Thyroid gland (tissue), 4 donors: ENCODE measurements around the gene CAPN13. TPM values are rescaled to one million over a fixed set of nuclear protein-coding genes. Genes with fewer than 3 reads are reported as not detected.

Experiments used
- DNase-seq, 2 donors: peaks; one replicate each; pipeline ENCODE4 v3.0.0-alpha.2; 2019
- H3K27ac ChIP-seq, 3 donors: fragments of 200-600 bp; sonication (generic); 1 replicate in 2 of 3; 2 replicates in 1 of 3; pipeline ENCODE4 v1.5.1; 2016 to 2019; ENCODE audit warnings: mild to moderate bottlenecking in 1 of 3, moderate library complexity in 1 of 3
- H3K27me3 ChIP-seq: fragments of 200-600 bp; sonication (generic); one replicate; pipeline ENCODE4 v1.5.1; 2019
- H3K36me3 ChIP-seq, 2 donors: fragments of 200-600 bp; sonication (generic); one replicate each; pipeline ENCODE4 v1.5.1; 2016 to 2019
- H3K4me1 ChIP-seq, 2 donors: fragments of 200-600 bp; sonication (generic); one replicate each; pipeline ENCODE4 v1.5.1; 2017 to 2019
- H3K4me3 ChIP-seq, 3 donors: fragments of 200-600 bp; sonication (generic); replicated peaks in 1 of 3; 1 replicate in 2 of 3; 2 replicates in 1 of 3; pipeline ENCODE4 v1.5.1; 2016; ENCODE audit warnings: mild to moderate bottlenecking in 1 of 3
- H3K9me3 ChIP-seq: fragments of 200-600 bp; sonication (generic); one replicate; pipeline ENCODE4 v1.5.1; 2017
- CTCF ChIP-seq, 6 experiments: fragments of 200-600 bp in 3 of 6; fragments of 450-650 bp in 3 of 6; sonication (generic) in 3 of 6; IDR thresholded peaks; one replicate each; pipeline ENCODE4 v1.5.1; 2016 to 2019; ENCODE audit warnings: antibody characterized with exemption in 6 of 6, mild to moderate bottlenecking in 2 of 6, inconsistent platforms in 1 of 6, moderate library complexity in 1 of 6
- POLR2A ChIP-seq, 2 donors: fragments of 450-650 bp; IDR thresholded peaks; one replicate each; pipeline ENCODE4 v1.6.1; 2017; ENCODE audit warnings: antibody characterized with exemption in 2 of 2, mild to moderate bottlenecking in 2 of 2, moderate library complexity in 1 of 2
- WGBS, 2 donors: methylation state at CpG; one replicate each; pipeline ENCODE4 v1.1.5; 2017; 5-methylcytosine and 5-hydroxymethylcytosine counted together
- intact Hi-C: fragments of 100-400 bp; cut with DNase I; formaldehyde crosslinking; loops from one replicate; pipeline ENCODE4 v1.15.1; 2023
- total RNA-seq, 4 donors: library from RNA; depleted of rRNA; stranded (reverse); fragments of >200 nt; gene quantifications; one replicate each; pipeline ENCODE4 v1.2.3, GENCODE V29; 2016

CAPN13 gene
- total RNA-seq, 4 donors from 2014 or later, result 3.0 TPM; not detected in 3

GRCh38 chr2:30808695-30809094 is 1.4 kb upstream of the CAPN13 start:
- TF ChIP-seq CTCF (IDR thresholded peaks at IDR 0.05) (no peak), POLR2A (IDR thresholded peaks at IDR 0.05) (no peak)
- intact Hi-C loops, result no loop called here
- Histone ChIP-seq H3K27ac (no peak overlapping the region), H3K9me3 (no peaks in the 10 kb centered on the region), H3K4me1 (peaks cover 4 to 9% of the 10 kb centered on the region in 2 donors), H3K36me3 (no peaks in the 10 kb centered on the region), H3K27me3 (no peaks in the 10 kb centered on the region), H3K4me3 (no peak overlapping the region)
- WGBS, 2 donors, result 89 to 92% methylated on average over 4 of the region's 4 CpGs
- no peak for DNase-seq

GRCh38 chr2:30803281-30803680 is 4.0 kb downstream of the CAPN13 start:
- Histone ChIP-seq H3K27me3 (no peaks in the 10 kb centered on the region), H3K4me3 (no peak overlapping the region), H3K9me3 (no peaks in the 10 kb centered on the region), H3K27ac (no peak overlapping the region), H3K36me3 (no peaks in the 10 kb centered on the region), H3K4me1 (peaks cover 2 to 7% of the 10 kb centered on the region in 2 donors)
- no peak for DNase-seq
- TF ChIP-seq POLR2A (IDR thresholded peaks at IDR 0.05) (no peak), CTCF (IDR thresholded peaks at IDR 0.05) (no peak)
- intact Hi-C loops, result no loop called here
- 76 to 79% methylated on average over 5 to 6 of the region's 6 CpGs for WGBS, 2 donors

- peaks cover 2 to 7% of the 10 kb centered on the region in 2 donors for H3K4me1 ChIP-seq
- WGBS, 2 donors, result 78 to 91% methylated on average over 2 to 4 of the region's 4 CpGs
- no peaks in the 10 kb centered on the region for H3K9me3 ChIP-seq
- intact Hi-C loops, result no loop called here
- TF ChIP-seq POLR2A (IDR thresholded peaks at IDR 0.05) (no peak), CTCF (IDR thresholded peaks at IDR 0.05) (no peak)
- H3K27me3 ChIP-seq, result no peaks in the 10 kb centered on the region
- no peak overlapping the region for H3K4me3 ChIP-seq
- no peak for DNase-seq
- H3K36me3 ChIP-seq, result no peaks in the 10 kb centered on the region
- no peak overlapping the region for H3K27ac ChIP-seq
Measured at GRCh38 chr2:30802611-30803010, 4.6 kb downstream of the CAPN13 start.

GRCh38 chr2:30801821-30802455 is 5.3 kb downstream of the CAPN13 start:
- H3K4me3 ChIP-seq, result no peak overlapping the region
- intact Hi-C loops, result no loop called here
- H3K27me3 ChIP-seq, result no peaks in the 10 kb centered on the region
- no peak overlapping the region for H3K27ac ChIP-seq
- H3K9me3 ChIP-seq, result no peaks in the 10 kb centered on the region
- H3K36me3 ChIP-seq, result no peaks in the 10 kb centered on the region
- no peak for DNase-seq
- 95 to 98% methylated on average over 13 of the region's 13 CpGs for WGBS, 2 donors
- H3K4me1 ChIP-seq, result peaks cover 7 to 9% of the 10 kb centered on the region in 2 donors
- TF ChIP-seq POLR2A (IDR thresholded peaks at IDR 0.05) (no peak), CTCF (IDR thresholded peaks at IDR 0.05) (no peak)

- H3K4me3 ChIP-seq, result no peak overlapping the region
- H3K27ac ChIP-seq, result no peak overlapping the region
- H3K27me3 ChIP-seq, result no peaks in the 10 kb centered on the region
- intact Hi-C loops, result no loop called here
- peaks cover 7 to 10% of the 10 kb centered on the region in 2 donors for H3K4me1 ChIP-seq
- no peak for TF ChIP-seq POLR2A (IDR thresholded peaks at IDR 0.05)
- no peak for TF ChIP-seq CTCF (IDR thresholded peaks at IDR 0.05)
- H3K36me3 ChIP-seq, result no peaks in the 10 kb centered on the region
- WGBS, 2 donors, result 93 to 97% methylated on average over 5 of the region's 5 CpGs
- no peaks in the 10 kb centered on the region for H3K9me3 ChIP-seq
- no peak for DNase-seq
Measured at GRCh38 chr2:30800159-30800558, 7.1 kb downstream of the CAPN13 start.
